HG03139 (cell line): ENCODE measurements around the gene ZNF83.
"Not testable (repeated sequence)": the region's sequence is repeated elsewhere in the genome, so short reads cannot be mapped to it uniquely, and the experiment has no call there.

Experiments
- ATAC-seq: cut with Tn5 transposase; IDR thresholded peaks from one replicate; pipeline ENCODE4 v1.9.1; 2021; ENCODE audit not compliant: unreplicated experiment

The ZNF83 gene

GRCh38 chr19:52570000-52570861, 67.9 kb downstream of the ZNF83 start, which contains the start of gene ZNF701:
TSS of gene ZNF701 (plus strand) at chr19:52570287. CDS start at chr19:52574148, 3,861 bp downstream.
- ATAC-seq = peak; percentile 92

GRCh38 chr19:52569638-52569999, 68.5 kb downstream of the ZNF83 start:
- not testable (repeated sequence) for ATAC-seq

- no peak for ATAC-seq
Measured at GRCh38 chr19:52567921-52568320, 70.2 kb downstream of the ZNF83 start.

- no peak for ATAC-seq
Measured at GRCh38 chr19:52566588-52566987, 71.6 kb downstream of the ZNF83 start.

- no peak for ATAC-seq
Measured at GRCh38 chr19:52566121-52566520, 72.0 kb downstream of the ZNF83 start.
